ENCODE results near the gene DUSP5.
"Not testable (repeated sequence)": the region's sequence is repeated elsewhere in the genome, so short reads cannot be mapped to it uniquely, and the experiment has no call there.

Gene DUSP5, protein sequence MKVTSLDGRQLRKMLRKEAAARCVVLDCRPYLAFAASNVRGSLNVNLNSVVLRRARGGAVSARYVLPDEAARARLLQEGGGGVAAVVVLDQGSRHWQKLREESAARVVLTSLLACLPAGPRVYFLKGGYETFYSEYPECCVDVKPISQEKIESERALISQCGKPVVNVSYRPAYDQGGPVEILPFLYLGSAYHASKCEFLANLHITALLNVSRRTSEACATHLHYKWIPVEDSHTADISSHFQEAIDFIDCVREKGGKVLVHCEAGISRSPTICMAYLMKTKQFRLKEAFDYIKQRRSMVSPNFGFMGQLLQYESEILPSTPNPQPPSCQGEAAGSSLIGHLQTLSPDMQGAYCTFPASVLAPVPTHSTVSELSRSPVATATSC

DNA sequence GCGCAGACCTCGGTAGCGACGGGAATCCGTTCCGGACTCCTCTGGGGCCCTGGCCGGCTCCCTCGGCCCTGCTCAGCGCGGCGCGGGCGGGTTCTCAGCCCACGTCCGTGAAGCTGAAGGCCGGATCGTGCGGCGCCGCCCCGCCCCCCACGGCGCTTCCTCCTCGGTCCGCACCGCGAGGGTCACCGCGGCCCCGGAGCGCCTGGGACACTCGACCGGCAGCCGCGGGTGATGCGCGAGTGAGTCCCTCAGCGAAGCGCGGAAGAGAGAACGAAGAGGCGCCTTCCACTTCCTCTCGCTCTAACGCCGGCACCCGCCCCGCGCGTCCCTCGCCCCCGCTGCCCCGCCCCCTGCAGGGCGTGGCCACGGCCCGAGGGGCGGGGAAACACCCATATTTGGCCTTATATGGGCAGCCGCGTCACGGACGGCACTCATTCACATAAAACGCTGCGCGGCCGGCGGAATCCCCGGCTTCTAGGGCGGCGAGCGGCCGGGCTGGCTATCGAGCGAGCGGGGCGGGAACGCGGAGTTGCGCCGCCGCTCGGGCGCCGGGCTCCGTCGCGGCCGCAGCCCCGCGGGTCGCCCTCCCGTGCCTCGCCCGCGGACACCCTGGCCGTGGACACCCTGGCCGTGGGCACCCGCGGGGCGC, at the start of gene DUSP5:
Gene DUSP5, plus strand, starts transcription at position 470 of the 649 bp plus-strand sequence. CDS start 215 bp downstream, outside the sequence.
- peak; percentile 96 to 97 for DNase-seq

DNA sequence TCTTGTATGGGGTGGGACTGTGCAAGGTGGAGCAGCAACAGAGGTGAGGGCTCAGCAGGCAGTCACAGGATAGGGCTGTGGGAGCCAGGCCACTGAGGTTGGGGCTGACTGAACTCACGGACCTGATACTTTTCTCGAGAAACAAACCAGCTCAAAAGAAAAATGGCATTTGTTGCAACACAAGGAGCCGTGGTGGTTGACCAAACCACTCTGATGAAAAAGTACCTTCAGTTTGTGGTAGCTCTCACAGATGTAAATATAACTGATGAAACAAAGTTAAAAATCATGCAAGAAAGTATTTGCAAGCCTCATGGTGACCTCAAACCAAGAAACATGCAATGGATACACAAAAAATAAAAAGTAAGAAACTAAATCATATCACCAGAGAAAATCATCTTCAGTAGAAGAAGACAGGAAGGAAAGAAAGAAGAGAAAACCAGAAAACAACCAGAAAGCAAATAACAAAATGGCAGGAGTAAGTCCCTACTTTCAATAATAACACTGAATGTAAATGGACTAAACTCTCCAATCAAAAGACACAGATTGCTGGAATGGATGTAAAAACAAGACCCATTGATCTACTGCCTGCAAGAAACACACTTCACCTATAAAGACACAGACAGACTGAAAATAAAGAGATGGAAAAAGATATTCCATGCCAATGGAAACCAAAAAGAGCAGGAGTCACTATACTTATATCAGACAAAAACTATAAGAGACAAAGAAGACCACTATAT, 48.9 kb upstream of the DUSP5 start:
- DNase-seq: no peak

DNA sequence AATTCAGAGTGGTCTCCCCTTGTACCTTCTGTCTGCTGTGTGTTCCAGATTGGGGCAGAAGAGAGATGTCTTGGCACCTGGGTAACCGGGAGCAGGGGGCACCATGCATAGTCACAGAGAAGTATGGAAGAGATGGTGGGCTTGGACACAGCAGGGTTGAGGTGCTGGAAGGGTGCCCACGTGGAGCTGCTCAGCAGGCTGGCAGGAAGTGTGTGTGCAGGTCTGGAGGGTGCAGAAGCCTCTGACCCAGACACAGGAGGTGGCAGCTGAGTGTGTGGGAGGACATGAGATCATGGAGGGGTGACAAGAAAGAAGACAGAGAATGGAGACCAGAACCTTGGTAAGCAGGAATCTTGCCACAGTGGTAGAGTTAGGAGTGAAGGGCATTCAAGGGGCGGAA, 42.3 kb upstream of the DUSP5 start:
- DNase-seq: no peak

DNA sequence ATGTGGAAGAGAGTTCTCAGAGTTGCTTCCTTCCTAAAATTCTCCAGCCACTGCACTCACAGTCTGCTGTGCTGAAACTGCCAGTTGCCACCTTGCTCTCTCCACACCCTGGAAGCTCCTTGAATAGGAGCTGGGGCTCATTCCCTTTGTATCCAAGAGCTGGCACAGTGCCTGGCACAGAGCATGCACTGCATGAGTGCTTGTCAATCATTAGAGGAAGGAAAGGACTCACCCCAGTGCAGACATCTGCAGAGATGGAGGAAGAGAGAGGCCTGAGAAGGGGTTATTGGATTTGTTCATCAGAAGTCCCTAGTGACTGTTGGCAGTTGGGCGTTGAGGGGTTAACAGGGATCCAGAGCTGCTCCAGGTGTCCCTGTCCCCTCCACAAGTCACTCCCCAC, 41.7 kb upstream of the DUSP5 start:
- no peak for DNase-seq

DNA sequence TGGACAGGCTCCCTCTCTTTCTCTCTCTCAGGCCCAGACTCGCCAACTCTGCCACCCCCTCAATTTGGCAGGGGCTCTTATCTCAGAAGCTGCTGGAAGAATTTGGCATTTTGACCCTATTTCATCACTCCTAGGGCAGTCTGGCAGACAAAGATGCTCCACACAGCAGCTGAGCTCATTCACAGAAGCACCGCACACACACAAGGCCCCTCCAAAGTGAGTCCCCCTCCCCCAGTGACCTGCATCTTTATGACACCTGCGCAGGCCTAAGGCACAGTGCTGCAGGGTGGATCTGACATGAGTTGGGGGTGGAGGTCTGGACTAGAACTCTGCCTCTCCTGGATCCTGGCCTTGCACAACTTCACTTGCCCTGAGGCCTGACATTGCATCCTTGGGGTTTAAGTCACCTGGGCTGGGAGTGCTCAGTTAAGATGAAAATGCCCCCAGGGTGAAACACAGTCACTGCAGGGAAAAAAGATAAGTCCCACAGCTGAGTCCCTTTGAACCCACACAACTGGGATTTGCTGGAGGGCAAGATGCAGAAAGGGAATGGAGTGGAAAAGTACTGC, 41.1 kb upstream of the DUSP5 start:
- no peak for DNase-seq

DNA sequence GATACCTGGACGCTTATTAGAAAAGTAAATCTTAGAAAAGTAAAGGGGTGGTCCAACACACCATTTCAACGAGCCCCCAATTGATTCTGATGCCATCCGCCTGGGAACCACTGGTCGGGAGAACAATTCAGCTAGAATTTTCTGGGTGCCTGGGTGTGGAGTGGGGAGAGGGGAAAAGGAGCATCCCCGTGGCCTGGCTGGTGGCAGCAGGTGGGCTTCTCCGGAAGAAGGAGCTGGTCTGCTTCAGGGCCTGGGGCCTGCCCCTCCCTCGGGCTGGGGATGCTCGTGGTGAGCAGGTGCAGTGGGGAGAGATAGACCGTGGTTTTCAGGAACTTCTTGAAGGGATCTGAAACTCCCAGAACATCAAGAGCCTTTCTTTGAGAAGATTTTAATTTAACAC, 39.9 kb upstream of the DUSP5 start:
- peak in 1 of 2 donors; percentile 18 for DNase-seq

DNA sequence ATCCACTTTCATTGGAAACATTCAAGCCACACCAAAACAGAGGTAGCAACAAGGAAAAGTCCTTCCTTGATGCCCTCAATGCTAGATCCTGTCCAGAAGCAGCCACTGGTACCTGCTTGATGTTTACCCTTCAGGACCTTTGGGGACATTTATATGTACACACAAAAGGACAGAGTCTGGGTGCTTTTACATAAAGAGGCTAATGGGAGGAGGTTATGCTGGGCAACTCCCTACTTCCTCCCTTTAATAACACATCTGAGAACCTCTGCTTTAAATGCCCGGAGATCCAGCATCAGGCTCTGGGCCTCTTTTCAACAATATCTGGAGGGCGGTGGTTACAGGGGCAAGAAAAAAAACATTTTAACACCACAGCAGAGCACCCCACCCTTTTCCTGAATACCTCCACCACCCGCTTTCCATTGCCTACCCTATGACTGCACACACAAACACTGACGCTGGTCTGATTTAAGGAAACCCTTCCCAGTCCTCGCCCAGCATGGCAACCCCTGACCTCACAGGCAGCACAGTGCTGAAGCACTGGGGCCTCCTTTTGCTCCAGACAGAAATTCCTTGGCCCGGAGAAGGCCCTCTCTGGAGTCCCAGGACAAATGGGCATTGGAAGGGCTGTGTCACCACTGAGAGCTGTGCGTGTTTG, 39.3 kb upstream of the DUSP5 start:
- peak in 1 of 2 donors; percentile 13 for DNase-seq

DNA sequence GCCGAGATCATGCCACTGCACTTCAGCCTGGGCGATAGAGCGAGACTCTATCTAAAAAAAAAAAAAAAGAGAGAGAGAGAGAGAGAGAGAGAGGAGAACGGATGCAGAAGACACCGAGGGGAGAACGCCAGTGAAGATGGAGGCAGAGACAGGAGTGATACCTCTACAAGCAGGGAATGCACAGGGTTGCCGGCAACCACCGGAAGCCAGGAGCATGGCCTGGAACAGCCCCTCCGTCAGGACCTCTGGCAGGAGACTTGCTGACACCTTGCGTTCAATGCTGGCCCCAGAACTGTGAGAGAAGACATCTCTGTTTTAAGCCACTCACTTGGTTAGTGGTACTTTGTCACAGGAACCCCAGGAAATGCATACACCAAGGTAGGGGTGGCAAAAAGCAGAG, 38.1 kb upstream of the DUSP5 start:
- no peak for DNase-seq

DNA sequence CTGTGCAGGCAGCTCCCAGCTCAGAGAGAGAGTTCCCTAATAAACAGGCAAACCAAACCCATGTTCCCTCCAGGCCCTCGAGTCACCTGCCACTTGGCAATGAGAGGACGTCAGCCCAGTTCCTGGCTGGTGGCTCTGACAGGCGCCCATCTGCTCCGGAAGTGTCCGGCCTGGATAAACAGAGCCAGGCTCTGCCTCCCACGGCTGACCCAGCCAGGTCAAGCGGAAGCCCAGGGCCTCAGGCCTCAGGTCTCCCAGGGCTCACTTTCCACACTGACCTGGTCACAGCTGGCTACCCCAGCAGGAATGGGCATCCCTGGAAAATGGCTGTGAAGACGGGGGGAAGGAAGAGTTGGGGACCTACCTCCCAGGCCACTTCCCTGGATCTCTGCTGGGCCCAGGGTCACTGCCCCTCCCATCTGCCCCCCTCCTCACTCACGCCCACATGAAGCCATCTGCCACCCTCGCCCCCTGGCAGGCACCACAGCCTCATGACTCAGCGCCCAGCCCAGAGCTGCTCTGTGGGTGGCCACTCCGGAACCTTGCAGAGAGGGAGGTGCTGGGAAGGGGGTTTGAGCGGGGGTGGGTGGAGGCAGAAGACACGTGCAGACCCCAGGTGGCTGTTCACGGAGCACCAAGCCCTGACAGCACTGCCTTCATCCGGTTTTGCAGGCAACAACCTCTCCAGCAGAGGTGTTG, 37.4 kb upstream of the DUSP5 start:
- DNase-seq: peak; percentile 29 to 60

DNA sequence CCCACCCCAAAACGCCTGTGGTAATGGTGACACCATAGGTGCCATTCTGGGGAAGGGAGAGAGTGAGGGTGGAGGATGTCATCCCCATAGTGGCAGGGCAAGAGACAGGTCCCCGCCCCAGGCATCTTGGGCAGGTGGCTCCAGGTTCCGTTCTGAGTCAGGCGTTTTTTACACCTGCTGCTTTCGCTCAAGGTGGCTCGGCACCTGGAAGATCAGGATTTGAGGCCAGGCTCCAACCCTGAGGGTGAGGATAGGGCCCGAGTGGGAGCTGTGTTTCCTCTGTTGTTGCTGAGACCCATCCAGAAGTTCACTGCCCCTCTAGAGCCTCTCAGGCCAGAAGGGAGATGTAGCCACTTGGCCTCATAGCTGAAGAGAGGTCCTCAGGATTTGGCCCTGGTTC, 36.6 kb upstream of the DUSP5 start:
- no peak for DNase-seq

DNA sequence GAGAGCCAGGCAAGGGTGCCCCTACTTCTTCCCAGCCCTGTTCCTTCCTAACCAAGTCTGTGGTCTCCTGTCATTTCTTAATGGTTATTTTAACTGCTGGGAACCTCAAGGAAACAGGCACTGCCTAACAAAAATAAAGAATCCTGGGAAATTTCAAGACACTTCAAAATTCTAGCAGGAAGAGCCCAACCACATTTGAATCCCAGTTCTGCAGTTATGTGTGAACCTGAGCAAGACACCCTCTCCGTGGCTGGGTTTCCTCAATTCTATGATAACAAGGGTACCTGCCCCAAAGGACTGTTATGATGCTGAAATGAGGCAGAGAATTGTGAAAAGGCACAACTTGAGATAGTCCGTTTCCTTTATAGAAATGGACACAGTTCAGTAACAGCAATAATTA, 36.2 kb upstream of the DUSP5 start:
- DNase-seq: no peak

DNA sequence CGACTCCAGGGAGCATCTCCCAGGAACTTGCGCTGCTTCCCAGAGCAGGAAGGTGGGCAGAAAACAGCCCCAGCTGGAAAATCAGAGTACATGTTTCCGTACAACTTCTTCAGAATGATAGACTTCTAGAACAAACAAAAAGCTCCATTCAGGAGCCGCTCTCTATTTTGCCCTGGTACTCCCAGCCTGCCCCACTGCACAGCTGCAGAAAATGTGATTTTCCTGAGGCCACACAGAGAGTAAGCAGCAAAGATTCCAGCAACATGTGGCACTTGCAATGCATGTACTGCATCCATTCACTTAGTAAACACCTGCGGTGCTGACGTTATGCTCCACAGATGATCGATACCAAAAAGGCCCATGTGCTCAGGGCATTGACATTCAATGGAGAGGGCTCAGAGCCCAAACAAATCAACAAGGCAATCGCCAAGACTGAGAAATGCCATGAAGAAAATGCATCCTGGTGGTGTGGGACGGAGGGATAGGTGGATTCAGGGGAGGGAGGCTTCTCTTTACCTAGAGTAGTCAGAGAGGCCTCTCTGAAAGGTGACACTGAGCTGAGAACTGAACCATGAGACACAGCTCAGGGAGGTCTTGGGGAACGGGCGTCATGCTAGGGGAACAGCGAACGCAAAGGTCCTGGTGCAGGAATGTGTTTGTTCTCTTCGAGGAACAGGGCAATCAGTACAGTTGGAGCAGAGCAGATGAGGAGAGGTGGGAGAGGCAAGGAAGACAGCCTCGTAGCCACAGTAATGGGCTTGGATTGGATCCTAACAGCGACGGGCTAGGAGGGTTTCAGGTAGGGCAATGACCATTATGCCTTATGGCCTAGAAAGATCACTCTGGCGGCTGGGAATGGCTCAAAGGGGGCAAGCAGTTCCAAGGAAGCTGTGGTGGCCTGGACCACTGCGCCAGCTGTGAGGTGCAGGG, 35.3 kb upstream of the DUSP5 start:
- DNase-seq: no peak

DNA sequence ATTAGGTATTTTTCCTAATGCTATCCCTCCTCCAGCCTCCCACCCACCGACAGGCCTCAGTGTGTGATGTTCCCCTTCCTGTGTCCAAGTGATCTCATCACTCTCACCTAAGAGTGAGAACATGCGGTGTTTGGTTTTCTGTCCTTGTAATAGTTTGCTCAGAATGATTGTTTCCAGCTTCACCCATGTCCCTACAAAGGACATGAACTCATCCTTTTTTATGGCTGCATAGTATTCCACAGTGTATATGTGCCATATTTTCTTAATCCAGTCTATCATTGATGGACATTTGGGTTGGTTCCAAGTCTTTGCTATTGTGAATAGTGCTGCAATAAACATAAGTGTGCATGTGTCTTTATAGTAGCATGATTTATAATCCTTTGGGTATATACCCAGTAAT, 29.4 kb upstream of the DUSP5 start:
- not testable (repeated sequence) for DNase-seq

DNA sequence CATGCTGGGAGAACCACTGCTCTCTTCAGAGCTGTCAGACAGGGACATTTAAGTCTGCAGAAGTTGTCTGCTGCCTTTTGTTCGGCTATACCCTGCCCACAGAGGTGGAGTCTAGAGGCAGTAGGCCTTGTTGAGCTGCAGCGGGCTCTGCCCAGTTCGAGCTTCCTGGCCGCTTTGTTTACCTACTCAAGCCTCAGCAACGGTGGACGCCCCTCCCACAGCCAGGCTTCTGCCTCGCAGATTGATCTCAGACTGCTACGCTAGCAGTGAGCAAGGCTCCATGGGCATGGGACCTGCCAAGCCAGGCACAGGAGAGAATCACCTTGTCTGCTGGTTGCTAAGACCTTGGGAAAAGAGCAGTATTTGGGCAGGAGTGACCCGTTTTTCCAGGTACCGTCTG, 27.2 kb upstream of the DUSP5 start:
- DNase-seq: not testable (repeated sequence)

DNA sequence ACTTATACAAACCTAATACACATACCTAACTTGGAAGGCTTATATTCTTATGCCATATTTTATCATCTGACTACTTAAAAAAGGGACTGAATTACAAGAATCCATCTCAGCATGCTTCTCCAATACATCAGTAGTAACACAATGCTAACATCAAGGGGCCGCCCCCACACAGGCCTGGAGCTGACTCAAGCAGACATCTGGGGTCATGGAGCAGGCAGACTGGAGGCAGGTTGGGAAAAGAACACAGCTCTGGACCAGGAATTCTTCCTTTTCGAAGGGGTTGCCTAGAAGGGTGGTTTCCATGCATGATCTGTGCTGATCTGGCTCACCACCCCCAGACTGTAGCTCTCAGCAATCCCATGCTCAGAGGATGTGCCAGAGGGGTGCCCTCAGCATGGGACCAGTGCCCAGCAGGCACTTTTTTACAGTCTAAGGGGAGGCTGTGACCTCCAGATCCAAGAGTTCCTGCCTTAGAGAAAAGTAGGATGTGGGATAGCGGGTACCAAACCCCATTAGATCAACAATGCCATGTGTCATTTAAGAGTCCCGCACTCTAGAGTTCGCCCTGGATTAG, 26.1 kb upstream of the DUSP5 start:
- no peak for DNase-seq

DNA sequence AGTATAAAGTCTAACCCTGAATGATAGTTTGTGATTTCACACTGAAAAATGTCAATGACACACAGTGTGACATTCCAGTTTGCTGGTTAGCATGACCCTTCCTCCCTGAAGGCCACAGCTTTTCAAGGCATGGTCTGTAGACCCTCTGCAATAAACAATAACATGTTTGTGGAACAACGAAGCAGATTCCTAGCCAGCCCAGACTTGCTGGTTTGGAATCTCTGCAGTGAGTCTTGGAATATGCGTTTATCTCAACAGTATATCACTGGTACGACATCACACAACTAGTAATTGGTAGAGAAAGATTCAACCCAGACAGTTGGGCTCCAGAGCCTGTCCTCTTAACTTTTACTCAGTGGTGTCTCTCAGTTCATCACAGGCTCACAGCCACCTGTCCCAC, 23.7 kb upstream of the DUSP5 start:
- DNase-seq: no peak

DNA sequence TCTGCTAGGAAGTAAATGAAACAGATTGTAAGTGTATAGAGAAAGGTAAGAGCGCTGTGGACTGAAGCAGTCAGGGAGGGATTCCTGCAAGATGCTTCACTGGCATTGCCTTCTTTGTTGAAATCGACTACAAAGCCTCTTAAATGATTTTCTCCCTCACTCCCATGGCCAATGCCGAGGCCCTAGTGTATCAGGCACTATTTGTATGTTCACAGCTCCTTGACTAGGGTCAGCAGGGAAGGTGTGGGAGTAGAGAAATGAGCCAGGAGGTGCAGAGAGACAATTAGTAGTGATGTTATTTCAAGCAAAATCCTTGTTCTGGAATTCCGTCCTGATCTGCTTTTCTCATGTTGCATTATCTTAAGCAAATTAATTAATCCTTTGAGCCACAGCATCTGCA, 22.9 kb upstream of the DUSP5 start:
- DNase-seq: no peak

DNA sequence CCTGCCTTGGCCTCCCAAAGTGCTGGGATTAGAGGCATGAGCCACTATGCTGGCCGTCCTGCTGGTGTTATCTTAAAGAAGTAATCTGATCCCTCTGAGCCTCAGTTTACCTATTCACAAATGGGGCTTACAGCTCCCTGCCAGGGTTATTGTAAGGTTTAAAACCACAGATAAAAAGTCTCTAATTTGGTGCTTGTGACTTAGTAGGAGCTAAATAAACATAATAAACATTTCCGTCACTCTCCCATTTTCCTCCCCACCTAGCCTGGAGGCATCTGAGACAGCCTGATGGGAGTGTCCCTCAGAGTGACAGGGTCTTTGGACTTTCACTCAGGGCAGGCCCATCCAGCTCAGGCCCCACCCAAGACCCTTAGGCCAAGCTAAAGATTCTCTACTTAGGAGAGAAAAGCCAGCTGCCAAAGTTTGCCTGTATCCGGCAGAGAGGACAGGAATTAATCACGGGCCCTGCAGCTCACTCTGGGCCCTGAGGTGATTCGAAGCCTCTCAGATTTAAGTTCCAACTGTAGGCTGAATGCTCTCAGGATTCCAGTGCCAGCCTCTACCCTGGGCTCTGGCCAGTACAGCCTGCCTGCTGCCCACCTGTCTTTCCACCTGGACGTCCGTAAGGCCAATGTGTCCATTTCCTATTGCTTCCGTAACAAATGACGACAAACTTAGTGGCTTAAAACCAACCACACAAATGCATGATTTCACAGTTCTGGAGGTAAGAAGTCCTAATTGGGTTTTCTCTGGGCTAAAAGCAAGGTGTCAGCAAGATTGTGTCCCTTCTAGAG, 21.8 kb upstream of the DUSP5 start:
- no peak for DNase-seq

DNA sequence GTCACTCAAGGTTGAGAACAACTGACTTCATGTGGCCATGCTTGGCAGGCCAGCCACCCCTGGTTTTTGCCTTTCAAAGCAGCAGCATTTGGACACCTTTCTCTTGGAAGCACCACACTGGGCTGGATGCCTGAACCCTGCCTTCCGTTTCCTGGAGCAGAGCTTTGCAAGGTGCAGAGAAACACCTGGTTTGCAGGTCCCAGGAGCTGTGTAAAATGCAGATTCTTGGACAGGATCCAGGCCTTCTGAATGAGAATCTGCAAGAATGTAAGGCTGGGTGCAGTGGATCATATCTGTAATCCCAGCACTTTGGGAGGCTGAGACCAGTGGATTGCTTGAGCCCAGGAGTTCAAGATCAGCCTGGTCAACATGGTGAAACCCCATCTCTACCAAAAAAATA, 18.0 kb upstream of the DUSP5 start:
- DNase-seq: no peak

DNA sequence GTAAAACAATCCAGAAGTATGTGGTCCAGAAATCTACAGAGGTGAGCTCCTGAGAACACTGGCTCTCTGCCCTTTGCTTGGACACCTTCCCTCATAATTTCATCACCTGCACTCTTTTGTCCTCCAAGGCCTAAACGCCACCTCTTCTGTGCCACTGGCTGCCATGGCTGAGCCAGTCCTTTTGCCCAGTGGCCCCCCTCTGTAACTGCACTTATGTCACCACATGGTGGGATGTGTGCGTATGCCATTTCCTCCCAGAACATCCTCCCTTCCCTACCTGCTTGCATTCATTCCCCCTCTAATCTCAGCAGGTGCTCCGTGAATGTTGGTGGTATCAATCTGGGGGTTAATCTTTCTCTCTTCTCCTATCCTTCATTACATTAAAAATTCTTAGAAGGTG, 17.3 kb upstream of the DUSP5 start:
- no peak for DNase-seq
